HEK293 (cell line): ENCODE measurements around the gene CLTCL1.

Experiments used
- CTCF ChIP-seq: fragments of 450-650 bp; formaldehyde crosslinking; IDR thresholded peaks from 2 replicates; pipeline ENCODE4 v1.5.1; 2016; ENCODE audit warnings: missing biosample characterization, missing genetic modification characterization
- PRDM1 ChIP-seq: fragments of 450-650 bp; formaldehyde crosslinking; IDR thresholded peaks from 2 replicates; pipeline ENCODE4; 2016; ENCODE audit warnings: missing biosample characterization, missing genetic modification characterization
- ZNF121 ChIP-seq: fragments of 450-650 bp; formaldehyde crosslinking; IDR thresholded peaks from 2 replicates; pipeline ENCODE4 v1.5.1; 2016; ENCODE audit warnings: missing biosample characterization, missing genetic modification characterization
- ZNF223 ChIP-seq: fragments of 450-650 bp; formaldehyde crosslinking; IDR thresholded peaks from 2 replicates; pipeline ENCODE4 v1.5.1; 2016; ENCODE audit warnings: missing biosample characterization, missing genetic modification characterization
- ZNF654 ChIP-seq: fragments of 450-650 bp; formaldehyde crosslinking; IDR thresholded peaks from 2 replicates; pipeline ENCODE4 v1.5.1; 2016; ENCODE audit warnings: low read depth, missing biosample characterization, missing genetic modification characterization

- TF ChIP-seq ZNF121 (tag by site-specific recombination) (no peak), ZNF223 (tag by site-specific recombination) (no peak), ZNF654 (tag by site-specific recombination) (no peak), CTCF (tag by site-specific recombination) (no peak), PRDM1 (no peak)
Measured at GRCh38 chr22:19277785-19278184, 13.7 kb downstream of the CLTCL1 start.
